DMS53 treated with DMSO at 0.1 percent for 48 hours (cell line): ENCODE results near the gene CARNS1.

Experiments used
- DNase-seq: peaks from one replicate; lab custom pipeline; 2025; ENCODE audit not compliant: unreplicated experiment; lab: John Stamatoyannopoulos, UW

CARNS1 gene, protein sequence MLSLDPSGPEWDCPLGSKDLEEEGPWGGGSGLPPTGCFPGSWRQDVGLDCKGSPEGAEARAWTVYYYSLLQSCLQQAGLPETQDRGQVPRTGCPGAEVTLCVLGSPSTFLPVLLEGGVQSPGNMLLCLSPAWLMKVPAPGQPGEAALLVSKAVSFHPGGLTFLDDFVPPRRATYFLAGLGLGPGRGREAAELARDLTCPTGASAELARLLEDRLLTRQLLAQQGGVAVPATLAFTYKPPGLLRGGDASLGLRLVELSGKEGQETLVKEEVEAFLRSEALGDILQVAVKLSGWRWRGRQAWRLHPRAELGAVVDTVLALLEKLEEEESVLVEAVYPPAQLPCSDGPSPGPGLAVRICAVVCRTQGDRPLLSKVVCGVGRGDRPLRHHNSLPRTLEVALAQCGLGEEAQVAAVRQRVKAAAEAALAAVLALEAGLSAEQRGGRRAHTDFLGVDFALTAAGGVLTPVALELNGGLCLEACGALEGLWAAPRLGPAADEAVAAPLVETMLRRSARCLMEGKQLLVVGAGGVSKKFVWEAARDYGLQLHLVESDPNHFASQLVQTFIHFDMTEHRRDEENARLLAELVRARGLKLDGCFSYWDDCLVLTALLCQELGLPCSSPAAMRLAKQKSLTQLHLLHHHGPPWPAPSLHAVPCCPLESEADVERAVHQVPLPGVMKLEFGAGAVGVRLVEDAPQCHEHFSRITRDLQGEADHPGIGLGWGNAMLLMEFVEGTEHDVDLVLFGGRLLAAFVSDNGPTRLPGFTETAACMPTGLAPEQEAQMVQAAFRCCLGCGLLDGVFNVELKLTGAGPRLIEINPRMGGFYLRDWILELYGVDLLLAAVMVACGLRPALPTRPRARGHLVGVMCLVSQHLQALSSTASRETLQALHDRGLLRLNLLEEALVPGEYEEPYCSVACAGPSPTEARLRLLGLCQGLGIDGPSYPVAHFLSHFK

DNA sequence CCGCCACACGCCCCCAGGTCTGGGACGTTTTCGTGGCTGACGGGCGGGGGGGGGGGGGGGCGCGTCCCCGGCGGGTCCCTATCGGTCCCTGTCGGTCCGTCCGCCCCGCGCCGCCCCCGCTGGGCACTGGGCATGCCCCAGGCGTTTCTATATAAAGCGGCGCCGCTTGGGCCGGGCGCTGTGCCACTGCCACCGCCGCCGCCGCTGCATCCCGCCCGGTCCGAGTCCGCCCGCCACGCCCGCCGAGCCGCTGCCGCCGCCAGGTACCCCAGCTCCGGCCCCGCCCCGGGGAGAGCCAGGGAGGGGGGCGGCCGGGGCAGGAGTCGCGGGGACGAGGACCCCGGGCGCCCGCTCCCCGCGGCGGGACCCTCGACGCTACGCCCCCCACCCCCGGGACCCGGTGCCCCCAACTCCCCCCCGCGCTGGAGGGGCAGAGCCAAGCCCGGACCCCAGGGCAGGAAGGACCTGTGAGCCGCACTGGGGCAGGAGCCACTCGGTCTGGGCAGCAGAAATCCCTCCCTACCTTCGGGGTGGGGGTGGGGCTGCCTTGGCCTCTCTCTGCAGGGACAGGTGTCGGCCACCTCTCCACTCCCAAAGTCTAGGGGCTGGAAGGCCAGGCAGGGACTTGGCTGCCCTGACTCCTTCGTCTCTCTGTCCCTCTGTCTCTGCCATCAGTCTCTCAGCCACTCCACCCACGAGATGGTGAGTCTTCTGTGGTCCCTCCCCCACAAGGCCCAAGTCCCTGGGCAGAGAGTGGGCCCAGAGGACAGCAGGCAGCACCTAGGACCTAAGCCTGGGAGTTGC, at the start of gene CARNS1:
Gene CARNS1 (plus strand): TSS at position 178 of the 804 bp plus-strand sequence. CDS start 522 bp downstream, at position 700.
- DNase-seq: peak; percentile 19

DNA sequence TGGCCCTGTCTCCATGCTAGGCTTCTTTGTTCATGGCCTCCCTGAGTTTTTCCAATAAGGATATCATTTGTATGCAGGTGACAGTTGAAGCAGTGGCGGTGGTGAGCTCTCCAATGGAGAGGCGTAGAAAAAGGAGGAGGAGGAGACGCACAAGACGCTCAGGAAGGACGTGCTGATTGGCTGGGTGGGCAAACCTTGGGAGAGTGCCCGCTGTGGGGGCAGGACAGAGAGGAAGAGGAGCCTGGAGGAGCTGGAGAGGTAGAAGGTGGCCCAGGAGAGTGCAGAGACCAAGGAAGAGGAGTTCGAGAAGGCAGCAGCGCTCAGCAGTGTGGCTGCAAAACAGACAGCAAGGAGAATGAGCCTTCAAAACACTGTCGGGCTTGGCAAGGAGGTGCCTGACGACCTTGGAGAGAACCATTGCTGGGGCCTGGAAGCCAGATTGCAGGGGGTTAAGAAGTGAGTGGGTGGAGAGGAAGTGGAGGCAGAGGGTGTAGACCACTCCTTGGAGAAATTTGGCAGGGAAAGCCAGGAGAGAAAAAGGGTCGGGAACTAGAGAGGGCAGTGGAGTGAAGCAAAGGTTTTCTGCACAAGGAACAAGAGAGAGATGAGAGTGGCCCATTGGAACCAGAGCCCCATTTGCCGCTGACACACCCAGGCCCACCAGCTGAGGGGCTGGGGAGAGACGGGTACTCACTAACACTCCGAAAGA, 49.6 kb upstream of the CARNS1 start:
- no peak for DNase-seq

DNA sequence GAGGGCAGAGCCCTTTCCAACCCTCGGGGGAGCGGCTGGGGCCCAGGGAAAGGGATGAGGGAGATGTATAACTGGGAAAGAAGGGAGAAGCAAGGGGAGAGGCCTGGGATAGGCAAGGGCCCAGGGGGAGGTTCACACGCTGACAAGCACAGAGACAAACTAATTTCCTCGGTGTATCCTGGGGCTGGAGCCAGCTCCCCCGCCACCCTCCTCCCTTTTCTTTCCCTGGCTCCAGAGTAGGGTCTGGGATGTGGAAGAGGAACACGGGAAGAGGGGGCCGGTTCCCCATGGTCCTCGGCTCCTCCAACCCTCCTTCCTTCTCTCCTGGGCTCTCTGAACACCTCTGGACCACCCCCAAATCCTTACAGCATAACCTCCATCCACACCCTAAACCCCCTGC, 48.9 kb upstream of the CARNS1 start:
- no peak for DNase-seq

DNA sequence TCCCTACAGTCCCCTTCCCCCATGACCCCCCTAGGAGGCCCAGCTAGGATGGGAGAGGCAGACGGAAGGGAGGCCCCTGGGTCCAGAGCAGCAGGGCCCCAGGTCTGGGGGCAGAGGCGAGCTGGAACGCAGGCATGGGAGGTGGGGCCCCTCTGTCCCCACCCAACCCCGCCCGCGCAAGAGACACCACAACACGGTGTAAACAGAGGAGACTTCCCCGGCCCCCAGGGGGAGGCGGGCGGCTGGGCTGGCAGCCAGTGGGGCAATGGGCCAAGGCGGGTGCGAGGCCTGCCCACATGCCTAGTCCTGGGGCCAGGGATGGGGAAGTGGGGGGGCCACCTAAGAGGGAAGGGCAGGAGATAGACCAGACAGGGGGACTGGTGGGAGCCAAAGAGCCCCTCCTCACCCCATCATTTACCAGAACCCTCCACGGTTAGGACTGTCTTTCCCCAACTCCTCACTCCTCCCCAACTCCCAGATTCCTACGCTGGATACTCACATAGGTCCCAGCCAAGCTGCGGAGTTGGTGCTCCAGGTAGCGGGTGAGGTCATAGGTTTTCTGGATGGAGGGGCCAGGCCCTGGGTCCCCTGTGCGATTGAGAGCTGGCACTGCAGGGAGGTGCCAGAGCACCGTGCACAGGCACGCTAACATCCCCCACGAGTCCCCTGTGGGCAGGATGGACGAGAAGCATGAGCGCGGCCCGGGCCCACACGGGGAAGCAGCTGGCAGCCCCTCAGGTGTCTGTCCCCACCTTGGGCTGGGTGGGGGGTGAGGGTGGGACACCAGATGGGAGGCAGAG, 48.3 kb upstream of the CARNS1 start:
- no peak for DNase-seq

DNA sequence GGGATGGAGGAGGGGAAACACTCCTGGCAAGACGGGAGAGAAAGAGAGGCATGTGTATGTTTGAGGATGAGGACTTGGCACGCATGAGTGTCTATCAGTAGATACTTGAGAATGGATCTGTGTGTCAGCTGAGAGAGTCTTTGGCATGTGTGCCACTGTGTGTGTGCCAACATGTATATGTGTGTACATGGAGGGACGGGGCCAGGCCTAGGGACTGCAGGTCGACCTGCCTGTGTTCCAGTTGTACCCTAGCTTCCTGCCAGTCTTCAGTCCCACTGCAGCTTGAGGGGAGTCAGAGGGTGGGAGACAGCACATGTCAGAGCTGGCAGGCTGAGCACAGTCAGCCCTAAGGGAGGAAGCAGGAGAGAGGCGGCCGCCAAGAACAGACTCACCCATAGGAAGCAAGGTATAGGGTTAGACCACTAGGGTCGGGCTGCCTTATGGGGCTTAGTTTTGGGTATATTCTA, 47.7 kb upstream of the CARNS1 start:
- DNase-seq: no peak

DNA sequence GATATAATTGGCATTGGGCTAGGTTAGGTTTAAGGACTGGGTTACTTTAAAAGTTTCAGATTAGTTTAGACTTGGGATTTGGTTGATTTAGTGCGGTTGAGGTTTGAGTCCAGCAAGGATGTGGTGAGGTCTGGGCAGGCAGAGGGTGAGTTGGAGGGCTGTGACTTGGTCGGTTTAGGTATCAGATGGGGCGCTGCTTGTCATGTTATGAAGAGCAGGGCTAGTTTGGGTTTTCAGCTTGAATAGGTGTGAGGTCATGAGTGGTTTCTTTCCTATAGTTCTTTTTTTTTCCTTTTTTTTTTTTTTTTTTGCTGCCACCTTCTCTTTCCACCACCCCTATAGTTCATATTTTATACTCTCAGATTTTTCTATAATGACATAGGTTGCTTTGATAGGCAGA, 46.9 kb upstream of the CARNS1 start:
- DNase-seq: no peak

DNA sequence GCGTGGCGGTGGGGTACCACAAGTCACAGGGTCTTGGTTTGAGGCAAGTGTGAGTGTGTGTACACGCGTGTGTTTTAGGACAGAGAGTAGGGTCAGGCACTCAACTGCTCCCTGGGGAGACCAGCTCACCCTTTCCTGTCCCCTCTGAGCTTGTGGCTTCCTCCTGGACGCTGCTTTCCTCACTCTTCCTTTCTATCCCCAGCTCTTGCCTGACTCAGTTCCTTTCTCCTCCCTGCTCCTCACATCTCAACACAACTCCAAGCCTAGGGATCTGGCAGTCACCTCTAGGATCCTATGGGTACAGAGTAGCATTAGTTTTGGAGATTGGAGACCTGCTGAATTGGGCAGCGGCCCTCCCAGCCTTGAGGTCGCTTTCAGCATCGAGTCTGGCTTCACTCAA, 46.2 kb upstream of the CARNS1 start:
- no peak for DNase-seq

DNA sequence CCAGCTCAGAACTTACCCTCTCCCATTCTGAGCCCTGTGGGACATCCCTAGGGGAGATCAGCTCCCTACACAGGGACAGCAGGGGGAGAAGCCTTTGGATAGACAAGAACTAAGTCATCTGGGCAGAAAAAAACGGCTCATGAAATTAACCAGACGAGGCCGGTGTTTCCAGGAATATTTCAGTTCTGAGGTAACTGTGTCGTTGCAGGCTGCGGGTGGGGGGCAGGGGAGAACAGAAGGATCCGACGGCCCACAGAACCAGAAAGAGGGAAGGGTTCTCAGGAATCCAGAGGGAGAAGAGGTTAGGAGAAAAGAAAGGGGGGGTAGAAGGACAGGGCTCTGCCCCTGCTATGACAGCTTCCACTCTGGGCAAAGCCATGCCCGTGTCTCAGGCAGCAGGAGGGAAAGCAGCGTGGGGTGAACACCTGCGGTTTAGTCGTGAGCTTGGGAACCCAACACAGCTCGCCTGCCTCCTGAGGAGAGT, 45.6 kb upstream of the CARNS1 start:
- DNase-seq: no peak

DNA sequence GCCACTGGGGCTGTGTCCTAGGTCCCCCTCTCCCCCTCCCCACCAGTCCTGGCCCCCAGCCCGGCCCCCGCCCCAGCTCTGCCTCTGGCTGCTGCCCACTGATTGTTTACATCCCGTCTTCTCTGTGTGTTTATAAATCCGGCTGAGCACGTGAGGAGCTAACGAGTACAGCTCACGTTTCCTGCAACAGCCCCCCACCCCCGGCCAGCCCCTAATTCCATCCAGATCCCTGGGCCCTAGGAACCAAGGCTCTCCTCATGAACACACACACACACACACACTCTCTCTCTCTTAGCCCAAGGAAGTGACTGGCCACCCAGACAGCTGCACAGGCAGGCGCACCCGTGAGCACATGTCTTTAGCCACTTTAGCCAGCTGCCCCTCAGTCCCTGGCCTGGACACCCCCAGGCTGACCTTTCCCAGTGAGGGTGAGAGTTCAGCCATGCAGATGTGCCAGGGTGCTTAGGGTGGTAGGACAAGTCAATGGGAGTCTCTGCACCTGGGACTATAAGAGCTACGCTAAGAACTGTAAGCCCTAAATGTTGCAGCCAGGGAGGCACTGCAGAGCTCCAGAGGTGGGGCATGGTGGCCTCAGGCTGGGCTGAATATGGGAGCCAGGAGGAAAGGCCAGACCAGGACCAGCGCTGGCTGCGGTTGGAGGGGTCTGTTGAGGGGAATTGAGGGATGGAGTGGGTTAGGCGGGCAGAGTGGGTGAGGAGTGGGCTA, 45.0 kb upstream of the CARNS1 start:
- DNase-seq: no peak

DNA sequence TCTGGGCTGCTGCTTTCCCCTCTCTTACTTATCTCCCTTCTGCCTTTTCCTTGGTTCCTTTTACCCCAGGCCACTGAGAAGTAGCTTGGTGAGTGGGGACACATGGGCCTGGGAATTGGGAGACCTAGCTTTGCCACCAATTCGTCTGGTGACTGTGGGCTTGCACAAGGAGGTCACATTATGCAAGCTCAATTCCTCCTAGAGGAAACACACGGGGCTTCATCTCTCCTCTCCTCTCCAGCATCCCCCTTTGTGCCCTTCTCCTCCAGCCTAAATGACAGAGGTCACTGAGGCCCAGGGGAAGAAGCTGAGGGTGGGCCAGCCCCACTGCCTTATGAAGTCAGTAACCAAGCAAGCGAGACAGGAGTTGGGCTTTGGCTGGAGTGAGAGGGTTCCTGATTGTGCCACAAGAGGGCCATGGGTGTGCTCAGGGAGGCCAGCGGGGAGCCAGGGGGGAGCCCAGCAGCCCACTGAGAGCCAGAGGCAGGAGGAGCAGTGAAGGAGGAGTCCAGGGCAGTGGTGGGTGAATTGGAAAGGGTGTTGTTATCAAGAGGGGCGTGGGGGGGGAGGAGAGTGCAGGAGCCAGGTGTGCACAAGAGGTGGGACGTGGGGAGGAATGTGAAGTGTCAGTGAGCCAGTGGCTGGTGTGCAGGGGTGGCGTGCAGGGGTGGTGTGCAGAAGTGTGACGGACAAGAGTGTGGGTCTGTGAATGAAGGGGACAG, 44.1 kb upstream of the CARNS1 start:
- DNase-seq: no peak

DNA sequence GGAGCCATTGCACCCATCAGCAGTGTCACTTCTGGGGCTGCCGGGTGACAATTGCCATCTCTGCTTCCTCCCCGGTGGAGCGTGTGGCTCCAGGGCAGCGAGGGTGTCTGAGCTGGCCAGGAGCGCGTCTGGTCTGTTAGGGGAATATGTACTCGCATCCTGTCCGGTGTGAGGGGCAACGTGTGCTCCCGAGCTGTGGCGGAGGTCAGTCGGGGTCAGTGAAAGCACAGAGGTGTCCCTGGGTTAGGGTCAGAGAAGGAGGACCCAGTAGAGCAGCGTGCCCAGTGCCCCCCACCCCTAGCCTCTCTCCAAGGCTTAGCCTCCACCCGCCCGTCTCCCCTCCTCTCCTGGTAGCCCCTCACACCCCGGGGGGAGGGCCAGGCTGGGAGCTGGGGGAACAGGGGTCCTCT, 43.6 kb upstream of the CARNS1 start:
- DNase-seq: no peak

DNA sequence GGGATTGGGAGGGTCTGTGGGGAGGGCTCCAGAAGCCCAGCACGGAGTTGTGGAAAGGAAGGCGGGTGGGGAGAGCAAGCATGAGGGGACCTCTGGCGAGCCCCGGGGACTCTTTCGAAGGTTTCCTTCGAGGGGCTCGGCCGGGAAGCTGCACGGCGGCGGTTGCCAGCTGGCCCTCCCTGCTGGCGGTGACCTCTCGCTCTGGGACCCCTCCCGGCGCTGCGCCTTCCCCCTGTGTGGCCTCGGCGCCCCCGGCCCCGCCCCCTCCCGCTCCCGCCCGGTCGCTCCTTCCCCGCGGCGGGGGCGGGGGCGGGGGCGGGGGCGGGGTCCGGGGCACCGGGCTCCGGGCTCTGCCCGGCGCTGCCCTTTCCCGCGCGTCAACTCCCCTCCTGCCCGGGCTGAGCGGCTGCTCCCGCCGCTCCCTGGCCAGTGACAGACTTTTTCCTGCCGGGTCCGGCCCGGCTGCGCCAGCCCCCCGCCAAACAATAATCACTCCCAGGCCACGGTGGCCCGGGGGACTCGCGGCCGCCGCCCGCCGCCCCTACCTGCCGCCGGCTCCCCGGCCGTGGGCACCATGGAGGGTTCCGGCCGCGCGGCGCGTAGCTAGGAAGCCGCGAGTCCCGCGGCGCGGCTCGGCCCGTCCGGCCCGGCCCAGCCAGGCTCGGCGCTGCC, 43.0 kb upstream of the CARNS1 start:
- no peak for DNase-seq

DNA sequence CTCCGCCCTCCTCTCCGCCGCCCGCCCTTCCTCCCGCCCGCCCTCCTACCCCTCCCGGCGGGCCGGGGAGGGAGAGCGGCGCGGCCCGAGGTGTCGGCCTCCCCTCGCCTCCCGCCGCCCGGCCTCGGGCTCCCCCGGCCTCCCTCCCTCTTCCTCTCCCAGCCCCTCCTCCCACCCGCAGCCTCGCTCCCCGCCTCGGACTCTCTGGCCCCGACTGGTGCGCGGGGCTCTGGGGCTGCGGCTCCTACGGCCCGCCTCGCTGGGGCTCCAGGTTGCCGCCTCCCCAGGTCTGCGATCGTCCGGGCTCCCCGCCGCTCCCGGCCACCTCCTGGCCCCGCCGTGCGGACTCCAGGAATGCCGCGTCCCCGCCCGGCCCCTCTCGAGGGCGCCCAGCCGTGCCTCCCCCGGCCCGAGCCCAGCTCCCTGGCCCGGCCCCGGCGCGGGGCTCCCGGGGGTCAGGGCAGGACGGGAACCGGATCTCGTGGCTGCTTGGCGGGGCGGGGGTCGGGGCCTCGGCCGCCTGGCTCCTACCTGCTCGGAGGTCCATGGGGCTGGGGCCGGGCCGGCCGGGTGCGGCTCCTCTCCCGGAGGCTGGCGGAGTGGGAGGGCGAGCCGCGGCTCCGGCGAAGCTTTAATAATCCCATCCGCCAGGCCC, 42.4 kb upstream of the CARNS1 start, which contains the start of gene CLCF1:
Gene CLCF1 (minus strand): TSS at position 606 of the 655 bp plus-strand sequence. CDS start 59 bp downstream, at position 547.
- peak; percentile 28 for DNase-seq

DNA sequence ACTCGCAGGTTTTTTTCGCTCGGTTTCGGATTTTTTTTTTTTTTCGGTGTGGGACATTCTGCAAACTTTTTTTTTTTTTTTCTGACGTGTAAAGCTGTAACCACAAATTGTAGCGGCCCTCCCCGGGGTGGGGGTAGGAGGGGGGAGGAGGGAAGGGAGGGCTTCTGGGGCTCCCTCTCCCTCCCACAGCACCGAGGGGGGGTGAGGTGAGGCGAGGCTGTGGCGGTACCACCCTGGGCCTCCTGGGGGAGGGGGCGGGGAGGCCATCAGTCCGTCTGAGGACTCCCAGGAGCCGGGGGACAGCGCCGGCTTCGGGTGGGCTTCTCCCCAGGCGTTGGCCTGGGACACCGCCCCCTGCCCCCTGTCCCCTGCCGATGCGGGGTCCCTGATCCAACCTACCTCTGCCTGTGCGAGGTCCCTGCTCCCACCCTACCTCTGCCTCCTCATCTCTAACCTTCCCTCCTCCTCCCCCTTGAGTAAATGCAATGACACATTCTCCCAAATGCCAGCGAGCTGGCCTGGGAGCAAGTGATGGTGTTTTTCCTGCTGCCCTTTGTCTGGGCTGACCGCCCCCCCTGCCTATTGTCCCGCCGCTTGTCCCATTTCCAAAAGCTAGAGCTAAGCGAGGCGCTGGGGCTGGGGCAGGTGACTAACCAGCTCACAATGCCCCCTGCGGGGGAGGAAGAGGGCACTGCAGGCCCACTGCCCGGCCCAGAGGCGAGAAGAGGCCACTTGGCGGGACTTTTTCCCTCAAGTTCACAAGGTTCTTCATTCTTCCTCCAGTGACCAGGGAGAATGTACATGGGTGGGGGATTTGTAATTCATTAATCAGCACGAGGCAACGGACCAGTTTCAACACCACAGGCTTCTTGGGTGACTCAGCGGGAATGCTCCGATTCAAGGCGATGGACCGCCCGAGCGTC, 41.6 kb upstream of the CARNS1 start:
- peak; percentile 32 for DNase-seq

DNA sequence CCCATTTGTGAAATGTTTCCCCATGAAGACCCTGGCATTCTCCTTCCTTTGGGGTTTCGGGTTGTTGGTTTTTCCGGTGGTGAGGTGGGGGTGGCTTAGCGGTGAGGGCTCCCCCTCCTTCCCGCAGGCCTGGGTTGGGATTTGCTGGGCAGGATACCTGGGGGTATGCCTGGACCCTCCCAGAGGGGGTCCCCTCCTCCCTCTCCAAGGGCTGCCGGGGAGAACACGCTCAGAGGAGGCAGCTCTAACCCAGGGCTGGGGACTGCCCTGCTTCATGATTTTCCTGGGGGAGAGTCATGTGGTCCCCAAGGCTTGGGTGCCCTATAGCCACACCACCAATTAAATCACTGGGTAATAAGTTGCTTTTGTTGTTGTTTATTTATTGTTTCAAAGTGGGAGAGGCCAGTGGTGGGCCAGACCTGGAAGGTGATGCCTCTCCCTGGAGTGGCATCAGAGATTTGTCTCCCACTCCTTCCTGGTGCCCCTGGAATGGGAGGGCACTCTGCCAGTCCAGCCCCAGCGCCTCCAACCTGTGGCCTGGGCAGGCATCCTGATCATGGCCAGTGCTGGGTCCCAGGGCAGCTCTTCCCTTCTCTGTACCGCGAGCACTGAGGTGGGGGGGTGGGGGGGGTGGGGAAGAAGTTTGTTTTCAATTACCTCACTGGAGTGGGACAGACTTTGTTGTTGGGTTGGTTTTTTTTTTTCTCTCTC, 40.8 kb upstream of the CARNS1 start:
- no peak for DNase-seq
